ENCODE data around the gene CACNA1B.

CACNA1B gene

GRCh38 chr9:137951597-137952490, 74.3 kb downstream of the CACNA1B start:
- no CpG with 5 or more reads among the region's 12 CpGs for WGBS (ENCODE audit: insufficient coverage, insufficient read length)
- Histone ChIP-seq H3K9me3 (ENCODE audit: control insufficient read depth, insufficient read depth, low read length) (no peaks in the 10 kb centered on the region; the same call in 1 of the 2 replicates), H3K4me3 (ENCODE audit: low read length) (no peak overlapping the region), H3K27ac (ENCODE audit: low read length) (no peak overlapping the region), H3K27me3 (ENCODE audit: control insufficient read depth, insufficient read depth, low read length) (no peaks in the 10 kb centered on the region), H3K4me1 (ENCODE audit: control insufficient read depth, insufficient read depth, low read length) (no peaks in the 10 kb centered on the region), H3K36me3 (ENCODE audit: control insufficient read depth, insufficient read depth, low read length) (0 out of 2 replicates have a peak, but pooled peaks cover 2% of the 10 kb centered on the region)
- no peak for DNase-seq (ENCODE audit: low read depth, low spot score)

- 0 out of 2 replicates have a peak, but pooled peaks cover 2% of the 10 kb centered on the region for H3K36me3 ChIP-seq (ENCODE audit: control insufficient read depth, insufficient read depth, low read length)
- H3K9me3 ChIP-seq (ENCODE audit: control insufficient read depth, insufficient read depth, low read length): no peaks in the 10 kb centered on the region; the same call in 1 of the 2 replicates
- DNase-seq (ENCODE audit: low read depth, low spot score): no peak
- H3K4me3 ChIP-seq (ENCODE audit: low read length): no peak overlapping the region
- no peaks in the 10 kb centered on the region for H3K4me1 ChIP-seq (ENCODE audit: control insufficient read depth, insufficient read depth, low read length)
- no CpG with 5 or more reads among the region's 12 CpGs for WGBS (ENCODE audit: insufficient coverage, insufficient read length)
- no peaks in the 10 kb centered on the region for H3K27me3 ChIP-seq (ENCODE audit: control insufficient read depth, insufficient read depth, low read length)
- H3K27ac ChIP-seq (ENCODE audit: low read length): no peak overlapping the region
These were observed 75.5 kb downstream of the CACNA1B start for GRCh38 chr9:137952976-137953666.

GRCh38 chr9:137953683-137954438, 76.3 kb downstream of the CACNA1B start:
- Histone ChIP-seq H3K27me3 (ENCODE audit: control insufficient read depth, insufficient read depth, low read length) (no peaks in the 10 kb centered on the region), H3K9me3 (ENCODE audit: control insufficient read depth, insufficient read depth, low read length) (no peaks in the 10 kb centered on the region), H3K4me1 (ENCODE audit: control insufficient read depth, insufficient read depth, low read length) (no peaks in the 10 kb centered on the region), H3K27ac (ENCODE audit: low read length) (no peak overlapping the region), H3K36me3 (ENCODE audit: control insufficient read depth, insufficient read depth, low read length) (0 out of 2 replicates have a peak, but pooled peaks cover 2% of the 10 kb centered on the region), H3K4me3 (ENCODE audit: low read length) (no peak overlapping the region)
- no peak for DNase-seq (ENCODE audit: low read depth, low spot score)
- WGBS (ENCODE audit: insufficient coverage, insufficient read length): no CpG with 5 or more reads among the region's 10 CpGs

- WGBS (ENCODE audit: insufficient coverage, insufficient read length): no CpG with 5 or more reads among the region's 5 CpGs
- no peak for DNase-seq (ENCODE audit: low read depth, low spot score)
- Histone ChIP-seq H3K4me3 (ENCODE audit: low read length) (no peak overlapping the region), H3K9me3 (ENCODE audit: control insufficient read depth, insufficient read depth, low read length) (no peaks in the 10 kb centered on the region), H3K27me3 (ENCODE audit: control insufficient read depth, insufficient read depth, low read length) (no peaks in the 10 kb centered on the region), H3K36me3 (ENCODE audit: control insufficient read depth, insufficient read depth, low read length) (0 out of 2 replicates have a peak, but pooled peaks cover 2% of the 10 kb centered on the region), H3K27ac (ENCODE audit: low read length) (no peak overlapping the region), H3K4me1 (ENCODE audit: control insufficient read depth, insufficient read depth, low read length) (0 out of 2 replicates have a peak, but pooled peaks cover 1% of the 10 kb centered on the region)
These were observed 77.6 kb downstream of the CACNA1B start for GRCh38 chr9:137955224-137955570.

GRCh38 chr9:137955586-137955985, 78.0 kb downstream of the CACNA1B start:
- WGBS (ENCODE audit: insufficient coverage, insufficient read length): no CpG with 5 or more reads among the region's 14 CpGs
- no peak for DNase-seq (ENCODE audit: low read depth, low spot score)
- H3K36me3 ChIP-seq (ENCODE audit: control insufficient read depth, insufficient read depth, low read length): 0 out of 2 replicates have a peak, but pooled peaks cover 2% of the 10 kb centered on the region

GRCh38 chr9:137956039-137956438, 78.5 kb downstream of the CACNA1B start:
- H3K9me3 ChIP-seq (ENCODE audit: control insufficient read depth, insufficient read depth, low read length): no peaks in the 10 kb centered on the region
- no peak overlapping the region for H3K27ac ChIP-seq (ENCODE audit: low read length)
- peaks cover 3% of the 10 kb centered on the region; the same call in 1 of the 2 replicates for H3K4me1 ChIP-seq (ENCODE audit: control insufficient read depth, insufficient read depth, low read length)
- no peaks in the 10 kb centered on the region for H3K27me3 ChIP-seq (ENCODE audit: control insufficient read depth, insufficient read depth, low read length)
- WGBS (ENCODE audit: insufficient coverage, insufficient read length): no CpG with 5 or more reads among the region's 9 CpGs
- H3K36me3 ChIP-seq (ENCODE audit: control insufficient read depth, insufficient read depth, low read length): 0 out of 2 replicates have a peak, but pooled peaks cover 2% of the 10 kb centered on the region
- no peak overlapping the region for H3K4me3 ChIP-seq (ENCODE audit: low read length)
- DNase-seq (ENCODE audit: low read depth, low spot score): no peak

More at GRCh38 chr9:137955586-137955985, 78.0 kb downstream of the CACNA1B start:
- Histone ChIP-seq H3K4me1 (ENCODE audit: control insufficient read depth, insufficient read depth, low read length) (peaks cover 3% of the 10 kb centered on the region; the same call in 1 of the 2 replicates), H3K9me3 (ENCODE audit: control insufficient read depth, insufficient read depth, low read length) (no peaks in the 10 kb centered on the region), H3K4me3 (ENCODE audit: low read length) (no peak overlapping the region; the same call in 1 of the 2 replicates), H3K27ac (ENCODE audit: low read length) (no peak overlapping the region), H3K27me3 (ENCODE audit: control insufficient read depth, insufficient read depth, low read length) (no peaks in the 10 kb centered on the region)

GRCh38 chr9:137956688-137957385, 79.3 kb downstream of the CACNA1B start:
- 0 out of 2 replicates have a peak, but pooled peaks cover 2% of the 10 kb centered on the region for H3K36me3 ChIP-seq (ENCODE audit: control insufficient read depth, insufficient read depth, low read length)
- no peak for DNase-seq (ENCODE audit: low read depth, low spot score)
- no peak overlapping the region for H3K27ac ChIP-seq (ENCODE audit: low read length)
- H3K4me1 ChIP-seq (ENCODE audit: control insufficient read depth, insufficient read depth, low read length): peaks cover 3% of the 10 kb centered on the region; the same call in 1 of the 2 replicates
- no peak overlapping the region for H3K4me3 ChIP-seq (ENCODE audit: low read length)
- H3K27me3 ChIP-seq (ENCODE audit: control insufficient read depth, insufficient read depth, low read length): no peaks in the 10 kb centered on the region
- no peaks in the 10 kb centered on the region for H3K9me3 ChIP-seq (ENCODE audit: control insufficient read depth, insufficient read depth, low read length)
- no CpG with 5 or more reads among the region's 15 CpGs for WGBS (ENCODE audit: insufficient coverage, insufficient read length)

- no CpG with 5 or more reads among the region's 36 CpGs for WGBS (ENCODE audit: insufficient coverage, insufficient read length)
- Histone ChIP-seq H3K27ac (ENCODE audit: low read length) (no peak overlapping the region), H3K27me3 (ENCODE audit: control insufficient read depth, insufficient read depth, low read length) (no peaks in the 10 kb centered on the region), H3K9me3 (ENCODE audit: control insufficient read depth, insufficient read depth, low read length) (no peaks in the 10 kb centered on the region), H3K4me3 (ENCODE audit: low read length) (no peak overlapping the region; the same call in 1 of the 2 replicates), H3K4me1 (ENCODE audit: control insufficient read depth, insufficient read depth, low read length) (peaks cover 3% of the 10 kb centered on the region; the same call in 1 of the 2 replicates), H3K36me3 (ENCODE audit: control insufficient read depth, insufficient read depth, low read length) (0 out of 2 replicates have a peak, but pooled peaks cover 2% of the 10 kb centered on the region)
- no peak for DNase-seq (ENCODE audit: low read depth, low spot score)
These were observed 82.2 kb downstream of the CACNA1B start for GRCh38 chr9:137959641-137960411.

GRCh38 chr9:137960496-137960895, 82.9 kb downstream of the CACNA1B start:
- H3K9me3 ChIP-seq (ENCODE audit: control insufficient read depth, insufficient read depth, low read length): no peaks in the 10 kb centered on the region
- WGBS (ENCODE audit: insufficient coverage, insufficient read length): no CpG with 5 or more reads among the region's 11 CpGs

More at GRCh38 chr9:137960496-137960895, 82.9 kb downstream of the CACNA1B start:
- peaks cover 3% of the 10 kb centered on the region; the same call in 1 of the 2 replicates for H3K4me1 ChIP-seq (ENCODE audit: control insufficient read depth, insufficient read depth, low read length)
- no peak for DNase-seq (ENCODE audit: low read depth, low spot score)
- H3K36me3 ChIP-seq (ENCODE audit: control insufficient read depth, insufficient read depth, low read length): 0 out of 2 replicates have a peak, but pooled peaks cover 2% of the 10 kb centered on the region
- H3K4me3 ChIP-seq (ENCODE audit: low read length): peak overlapping the region; percentile 7; the same call in 1 of the 2 replicates
- H3K27me3 ChIP-seq (ENCODE audit: control insufficient read depth, insufficient read depth, low read length): no peaks in the 10 kb centered on the region
- no peak overlapping the region for H3K27ac ChIP-seq (ENCODE audit: low read length)

All from iPS DF 6.9 (cell line).